Ascending aorta (tissue), 2 donors: Measurements from ENCODE around the gene OR10J1. TPM values are rescaled to one million over a fixed set of nuclear protein-coding genes. Genes with fewer than 3 reads are reported as not detected.
"Not testable (repeated sequence)": the region's sequence is repeated elsewhere in the genome, so short reads cannot be mapped to it uniquely, and the experiment has no call there.

Experiments used
- DNase-seq, 2 donors: peaks; one replicate each; pipeline ENCODE4 v3.0.0-alpha.2; 2019; ENCODE audit warnings: low spot score in 2 of 2
- H3K27ac ChIP-seq, 2 donors: fragments of 200-600 bp; sonication (generic); one replicate each; pipeline ENCODE4 v1.5.1; 2016 to 2017; ENCODE audit warnings: mild to moderate bottlenecking in 1 of 2
- H3K27me3 ChIP-seq: fragments of 200-600 bp; sonication (generic); one replicate; pipeline ENCODE4 v1.5.1; 2017
- H3K36me3 ChIP-seq, 2 donors: fragments of 200-600 bp; sonication (generic); one replicate each; pipeline ENCODE4 v1.5.1; 2016
- H3K4me1 ChIP-seq, 2 donors: fragments of 200-600 bp; sonication (generic); one replicate each; pipeline ENCODE4 v1.5.1; 2016 to 2017; ENCODE audit warnings: mild to moderate bottlenecking in 1 of 2
- H3K4me3 ChIP-seq, 2 donors: fragments of 200-600 bp; sonication (generic); one replicate each; pipeline ENCODE4 v1.5.1; 2016 to 2017; ENCODE audit warnings: mild to moderate bottlenecking in 1 of 2
- H3K9me3 ChIP-seq, 2 donors: fragments of 200-600 bp; sonication (generic); one replicate each; pipeline ENCODE4 v1.5.1; 2016
- CTCF ChIP-seq, 3 experiments: fragments of 200-600 bp in 2 of 3; fragments of 450-650 bp in 1 of 3; sonication (generic) in 2 of 3; IDR thresholded peaks; one replicate each; pipeline ENCODE4 v1.5.1; 2016 to 2019; ENCODE audit warnings: antibody characterized with exemption in 3 of 3, mild to moderate bottlenecking in 1 of 3, moderate library complexity in 1 of 3
- intact Hi-C: fragments of 100-400 bp; cut with DNase I; formaldehyde crosslinking; loops from one replicate; pipeline ENCODE4 v1.15.1; 2023
- total RNA-seq: library from RNA; depleted of rRNA; stranded (reverse); fragments of >200 nt; gene quantifications from one replicate; pipeline ENCODE4 v1.1.0, GENCODE V29; 2016

Gene OR10J1
- total RNA-seq, 1 donor from 2014 or later = not detected

GRCh38 chr1:159442428-159442827, 2.9 kb downstream of the OR10J1 start:
- no peaks in the 10 kb centered on the region for H3K27me3 ChIP-seq
- no peak overlapping the region for H3K27ac ChIP-seq
- intact Hi-C loops = no loop called here
- DNase-seq = no peak
- H3K4me3 ChIP-seq = no peak overlapping the region
- H3K4me1 ChIP-seq = no peaks in the 10 kb centered on the region
- no peaks in the 10 kb centered on the region for H3K9me3 ChIP-seq
- no peak for TF ChIP-seq CTCF (IDR thresholded peaks at IDR 0.05)
- no peaks in the 10 kb centered on the region for H3K36me3 ChIP-seq

GRCh38 chr1:159443066-159443750, 3.7 kb downstream of the OR10J1 start:
- Histone ChIP-seq H3K4me3 (no peak overlapping the region), H3K27me3 (no peaks in the 10 kb centered on the region), H3K27ac (no peak overlapping the region), H3K36me3 (no peaks in the 10 kb centered on the region), H3K4me1 (no peaks in the 10 kb centered on the region), H3K9me3 (no peaks in the 10 kb centered on the region)
- TF ChIP-seq CTCF (IDR thresholded peaks at IDR 0.05) = no peak
- intact Hi-C loops = no loop called here
- DNase-seq = no peak

GRCh38 chr1:159444511-159444910, 5.0 kb downstream of the OR10J1 start:
- intact Hi-C loops = no loop called here
- Histone ChIP-seq H3K4me3 (no peak overlapping the region), H3K9me3 (no peaks in the 10 kb centered on the region), H3K27me3 (no peaks in the 10 kb centered on the region), H3K36me3 (no peaks in the 10 kb centered on the region), H3K4me1 (no peaks in the 10 kb centered on the region), H3K27ac (no peak overlapping the region)
- no peak for TF ChIP-seq CTCF (IDR thresholded peaks at IDR 0.05)
- no peak for DNase-seq

GRCh38 chr1:159448181-159448580, 8.7 kb downstream of the OR10J1 start:
- H3K36me3 ChIP-seq = no peaks in the 10 kb centered on the region
- no peak for DNase-seq
- H3K4me1 ChIP-seq = no peaks in the 10 kb centered on the region
- no peaks in the 10 kb centered on the region for H3K27me3 ChIP-seq
- TF ChIP-seq CTCF (IDR thresholded peaks at IDR 0.05) = no peak
- intact Hi-C loops = no loop called here
- no peak overlapping the region for H3K27ac ChIP-seq
- H3K4me3 ChIP-seq = no peak overlapping the region
- H3K9me3 ChIP-seq = no peaks in the 10 kb centered on the region

GRCh38 chr1:159449605-159450004, 10.1 kb downstream of the OR10J1 start:
- H3K27me3 ChIP-seq, intact Hi-C loops, H3K36me3 ChIP-seq, H3K27ac ChIP-seq, DNase-seq, H3K4me1 ChIP-seq, H3K9me3 ChIP-seq, H3K4me3 ChIP-seq: not testable (repeated sequence)

GRCh38 chr1:159459551-159459950, 20.0 kb downstream of the OR10J1 start:
- DNase-seq = no peak
- no peak for TF ChIP-seq CTCF (IDR thresholded peaks at IDR 0.05)
- Histone ChIP-seq H3K27me3 (no peaks in the 10 kb centered on the region), H3K9me3 (peaks cover 5 to 15% of the 10 kb centered on the region in 2 donors), H3K4me1 (no peaks in the 10 kb centered on the region), H3K27ac (no peak overlapping the region), H3K4me3 (no peak overlapping the region), H3K36me3 (no peaks in the 10 kb centered on the region)
- intact Hi-C loops = no loop called here
